Cardiac septum (tissue), 1 donor: ENCODE data around the gene RASA1. TPM values are rescaled to one million over a fixed set of nuclear protein-coding genes. Genes with fewer than 3 reads are reported as not detected.

Experiments
- DNase-seq: peaks from one replicate; pipeline ENCODE4 v3.0.0-alpha.2; 2020; ENCODE audit warnings: low spot score
- intact Hi-C: fragments of 100-400 bp; cut with DNase I; formaldehyde crosslinking; loops from one replicate; pipeline ENCODE4 v1.14.0; 2022
- total RNA-seq: library from RNA; stranded (reverse); fragmentation: NEBNext Ultra II Directional; extraction: Animal tissue kit (Norgen Biotek cat#: 25700); gene quantifications from one replicate; pipeline ENCODE4 v1.2.1, GENCODE V29; 2021
- donor health status: DM: no; HTN: no; CAD: no.

RASA1 gene
- total RNA-seq, 1 donor from 2014 or later = 19.2 TPM

DNA sequence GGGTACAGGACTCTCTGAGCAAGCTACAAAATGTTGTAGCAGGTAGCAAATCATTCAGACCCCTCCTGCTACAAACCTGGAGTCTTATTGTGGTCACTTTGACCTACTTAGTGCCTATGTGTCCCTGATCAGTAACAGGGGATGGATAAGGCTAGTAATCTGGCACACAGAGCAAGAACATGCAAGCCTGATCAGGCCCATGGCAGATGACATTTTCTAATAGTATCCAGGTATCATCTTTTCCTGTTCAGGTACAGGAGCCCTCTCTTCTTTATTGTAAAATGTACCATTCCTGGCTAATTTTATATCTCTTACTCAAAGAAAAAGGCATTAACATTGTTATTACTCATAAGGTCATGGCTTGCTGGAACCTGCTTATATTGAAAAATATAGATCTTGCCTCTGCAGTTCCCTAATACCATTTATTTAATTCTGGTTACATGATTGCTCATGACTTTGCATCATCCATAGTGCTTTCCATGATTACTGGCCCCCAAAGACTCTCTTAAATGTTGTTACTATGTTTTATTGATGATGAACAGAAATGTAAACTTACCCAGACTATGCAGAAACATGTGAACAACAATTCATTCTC lies 163.3 kb downstream of the RASA1 start:
- intact Hi-C loops = no loop called here
- no peak for DNase-seq

DNA sequence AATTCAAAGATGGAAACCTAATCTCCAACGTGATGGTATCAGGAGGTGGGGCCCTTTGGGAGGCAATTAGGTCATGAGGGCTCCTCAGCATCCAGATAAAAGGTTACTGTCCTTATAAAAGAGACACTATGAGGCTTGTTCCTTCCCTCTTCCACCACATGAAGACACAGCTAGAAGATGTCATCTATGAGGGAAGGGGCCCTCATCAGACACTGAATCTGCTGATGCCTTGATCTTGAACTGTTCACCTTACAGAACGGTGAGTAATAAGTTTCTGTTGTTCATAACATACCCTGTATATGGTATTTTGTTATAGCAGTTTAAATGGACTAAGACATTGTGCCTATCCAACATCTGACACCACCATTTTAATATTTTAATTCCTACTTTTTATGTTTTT lies 164.8 kb downstream of the RASA1 start:
- intact Hi-C loops = no loop called here
- no peak for DNase-seq

DNA sequence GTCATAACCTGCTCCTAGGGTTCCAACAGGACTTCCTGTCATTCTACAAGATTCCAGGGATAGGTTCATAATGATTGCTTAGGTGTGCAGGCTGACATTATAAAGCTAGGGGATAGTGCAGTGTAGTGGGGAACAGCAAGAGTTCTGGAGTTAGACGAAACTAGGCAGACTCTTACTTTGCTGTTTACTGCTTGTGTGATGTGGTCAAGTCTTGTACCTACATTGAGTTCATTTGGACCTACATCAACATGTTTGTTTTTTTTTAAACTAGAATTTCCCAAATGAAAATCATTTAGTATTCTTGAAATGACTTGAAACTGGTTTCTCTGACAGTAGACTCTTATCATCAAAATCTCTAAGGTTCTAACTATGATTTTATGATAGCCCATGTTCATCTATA lies 166.3 kb downstream of the RASA1 start:
- DNase-seq = no peak
- intact Hi-C loops = no loop called here

DNA sequence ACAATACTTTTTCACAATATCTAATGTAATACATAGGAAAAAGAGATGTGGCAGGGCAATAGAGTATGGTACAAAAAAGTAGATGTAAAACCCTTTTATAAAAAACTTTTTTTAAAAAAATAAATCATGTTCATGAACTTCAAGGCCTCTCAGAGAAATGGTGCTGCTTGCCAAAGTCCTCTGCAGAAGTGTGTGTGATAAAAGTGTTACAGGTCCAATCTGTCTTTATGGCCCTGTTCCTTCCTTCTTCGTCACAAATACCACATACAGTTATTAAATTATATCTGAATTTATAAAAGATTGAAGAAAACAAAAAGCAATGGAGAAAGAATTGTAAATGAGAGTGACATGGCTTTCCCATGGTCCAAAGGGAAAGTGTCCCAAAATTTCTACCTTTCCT lies 166.8 kb downstream of the RASA1 start:
- no peak for DNase-seq
- intact Hi-C loops = no loop called here

DNA sequence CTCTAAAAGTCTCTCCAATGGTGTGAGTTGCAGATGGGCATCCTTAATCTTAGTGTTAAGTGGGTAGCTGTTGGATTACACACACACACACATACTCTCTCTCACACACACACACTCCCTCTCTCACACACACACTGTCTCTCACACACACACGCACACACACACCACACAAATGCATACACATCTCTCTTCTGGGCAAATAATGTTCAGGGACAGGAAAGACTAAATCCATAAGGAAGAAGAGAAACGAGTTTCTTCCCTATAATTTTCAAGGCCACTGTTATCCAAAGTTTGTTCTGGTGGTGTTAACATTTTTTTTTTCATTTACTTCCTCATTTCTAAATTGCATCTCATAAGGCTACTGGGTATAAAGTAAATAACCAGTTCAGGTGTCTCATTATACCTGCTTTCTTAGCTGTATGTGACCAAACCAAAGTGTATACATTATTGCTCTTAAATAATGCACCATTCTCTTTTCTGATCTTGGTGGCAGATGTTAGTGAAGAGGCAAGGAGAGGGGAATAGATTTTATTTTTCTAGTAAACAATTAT lies 167.5 kb downstream of the RASA1 start:
- intact Hi-C loops = no loop called here
- DNase-seq = no peak

DNA sequence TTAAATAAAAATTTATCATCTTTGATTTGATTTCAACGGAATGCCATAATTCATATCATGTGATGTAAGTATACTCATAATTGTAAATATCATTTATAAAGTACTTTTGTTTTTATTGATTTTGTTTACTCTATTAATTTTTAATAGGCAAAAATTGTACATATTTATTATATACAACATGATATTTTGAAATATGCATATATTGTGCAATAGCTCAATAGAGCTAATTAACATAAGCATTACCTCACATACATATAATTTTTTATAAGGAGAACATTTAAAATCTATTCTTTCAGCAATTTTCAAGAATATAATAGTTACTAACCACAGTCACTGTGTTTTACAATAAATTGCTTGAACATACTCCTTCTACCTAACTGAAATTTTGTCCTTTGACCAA lies 170.0 kb downstream of the RASA1 start:
- DNase-seq = no peak

DNA sequence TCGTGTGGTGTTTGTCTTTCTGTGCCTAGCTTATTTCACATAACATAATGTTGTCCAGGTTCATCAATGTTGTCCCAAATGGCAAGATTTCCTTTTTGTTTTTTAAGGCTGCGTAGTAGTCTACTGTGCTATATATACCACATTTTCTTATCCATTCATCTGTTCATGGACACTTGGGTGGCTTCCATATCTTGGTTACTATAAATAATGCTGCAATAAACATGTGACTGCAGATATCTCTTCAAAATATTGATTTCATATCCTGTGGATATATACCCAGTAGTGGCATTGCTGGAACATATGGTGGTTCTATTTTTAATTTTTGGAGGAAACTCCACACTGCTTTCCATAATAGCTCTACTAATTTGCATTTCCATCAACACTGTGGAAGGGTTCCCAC lies 170.5 kb downstream of the RASA1 start:
- no peak for DNase-seq
- intact Hi-C loops = no loop called here

More for the DNA sequence above, 170.0 kb downstream of the RASA1 start:
- intact Hi-C loops = no loop called here

Other genes starting within 250 kb of the RASA1 start
- 28.6 TPM for gene CCNH, start 145.0 kb downstream of the RASA1 start, total RNA-seq